ENCODE data around the gene TMEM266.

The TMEM266 gene

GRCh38 chr15:76163457-76164295, 103.9 kb downstream of the TMEM266 start:
- no peak for DNase-seq

- no peak for DNase-seq
These were observed 104.8 kb downstream of the TMEM266 start for GRCh38 chr15:76164602-76165001.

DNA sequence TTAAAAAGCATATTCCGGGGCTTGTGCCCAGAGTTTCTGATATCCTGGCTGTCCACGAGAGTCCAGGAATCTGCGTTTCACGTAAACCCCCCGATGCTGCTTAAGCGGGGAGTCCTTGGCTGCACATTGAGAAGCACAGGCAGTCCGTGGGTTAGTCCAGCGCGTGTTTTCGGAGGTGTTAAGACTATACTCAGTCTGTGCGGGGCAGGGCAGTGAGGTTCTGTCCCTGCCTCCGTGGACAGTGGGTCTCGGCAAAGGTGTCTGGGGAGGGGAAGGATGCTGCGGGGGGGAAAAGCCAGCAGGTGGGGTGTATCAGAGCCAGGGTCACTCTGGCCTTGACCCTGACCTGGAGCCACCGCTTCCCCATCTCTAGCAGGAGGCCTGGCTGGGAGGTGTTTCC, 106.2 kb downstream of the TMEM266 start:
- DNase-seq, result no peak

DNA sequence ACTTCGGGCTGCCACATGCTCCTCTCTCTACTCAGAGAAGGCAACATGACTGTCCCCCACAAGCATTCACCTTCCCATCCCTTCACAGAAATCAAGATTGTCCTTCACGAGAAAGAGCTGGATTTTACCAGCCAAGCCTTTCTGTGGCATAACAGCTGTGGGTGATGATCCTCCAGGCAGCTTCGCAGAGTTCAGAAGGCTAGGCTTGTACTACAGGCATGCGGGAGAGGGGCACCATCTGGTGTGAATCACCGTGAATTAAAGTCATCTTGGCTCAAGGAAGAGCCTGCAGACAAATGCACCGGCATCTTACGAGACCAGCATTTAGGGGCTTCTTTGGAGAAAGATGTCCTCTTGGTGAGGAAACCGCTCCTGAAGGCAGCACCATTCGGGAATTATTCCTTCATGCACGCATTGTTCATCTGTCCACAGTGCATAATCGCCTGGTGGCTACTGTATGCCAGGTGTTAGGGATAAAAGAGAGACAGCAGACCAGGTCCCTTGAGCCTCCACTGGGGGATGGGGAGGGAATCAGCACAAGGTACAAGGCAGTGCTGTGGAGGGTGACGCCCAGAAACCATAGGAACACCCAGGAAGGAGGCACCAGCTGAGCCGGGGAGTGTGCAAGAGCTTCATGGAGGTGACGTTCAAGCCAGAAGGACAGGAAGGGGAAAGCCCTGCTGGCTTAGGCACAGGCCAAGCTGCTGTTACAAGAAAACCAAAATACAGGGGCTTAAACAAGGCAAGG, 108.6 kb downstream of the TMEM266 start:
- DNase-seq, result no peak

DNA sequence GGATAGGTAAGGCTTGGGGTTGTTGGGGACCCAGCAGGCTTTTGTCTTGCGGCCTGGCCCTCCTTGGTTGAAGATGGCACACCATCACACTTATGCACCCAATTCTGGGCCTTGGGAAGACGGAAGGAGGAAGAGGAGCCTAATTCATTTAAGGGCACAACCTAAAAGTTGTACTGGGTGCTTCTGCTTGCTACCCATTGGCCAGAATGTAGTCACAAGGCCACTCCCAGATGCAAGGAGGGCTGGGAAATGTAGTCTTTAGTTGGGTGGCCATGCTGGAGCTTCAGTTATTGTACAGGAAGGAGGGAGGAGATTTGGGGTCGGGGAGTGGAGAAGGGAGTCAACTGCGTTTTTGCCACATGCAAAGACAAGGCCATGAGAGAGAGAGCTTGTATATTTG, 109.2 kb downstream of the TMEM266 start:
- DNase-seq, result no peak

DNA sequence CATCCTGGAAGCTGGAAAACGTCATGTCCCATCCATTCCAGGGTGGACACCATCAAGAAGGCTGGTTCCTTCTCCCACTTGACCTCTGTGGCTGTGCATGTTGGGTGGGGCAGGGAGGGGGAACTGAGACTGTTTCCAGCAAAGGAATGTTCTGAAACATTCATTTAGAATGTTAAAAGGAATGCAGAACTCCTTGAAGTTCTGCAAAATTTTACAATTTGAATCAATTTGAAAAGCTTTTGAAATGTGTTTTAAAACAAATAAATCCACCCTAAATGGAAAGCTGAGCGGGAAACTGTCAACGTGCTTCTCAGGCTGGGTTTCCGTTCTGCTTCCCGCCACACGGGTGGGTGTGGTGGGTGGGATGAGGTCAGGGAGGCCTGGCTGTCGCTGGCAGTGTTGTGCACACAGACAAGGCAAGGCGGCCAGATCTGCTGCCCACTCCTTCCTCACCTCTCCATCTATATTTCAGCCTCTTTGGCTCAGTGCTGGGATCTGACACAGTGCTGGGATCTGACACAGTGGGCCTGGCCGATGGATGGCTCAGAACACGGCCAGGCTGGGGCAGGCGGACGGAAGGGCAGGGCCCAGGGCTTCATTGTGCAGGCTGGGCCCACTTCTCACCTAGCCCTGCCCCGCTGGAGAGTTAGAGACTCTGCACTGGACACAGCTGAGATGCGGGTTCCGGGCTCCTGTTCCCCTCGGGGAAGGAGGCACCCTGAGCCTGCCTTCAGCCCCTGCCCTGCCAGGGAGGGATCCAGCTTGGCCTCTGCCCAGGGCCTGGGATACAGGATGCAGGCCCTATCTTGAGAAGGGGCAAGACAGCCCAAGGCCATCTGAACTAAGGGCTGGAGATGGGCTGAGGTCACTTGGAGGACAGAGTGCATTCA, 110.4 kb downstream of the TMEM266 start:
- no peak for DNase-seq

DNA sequence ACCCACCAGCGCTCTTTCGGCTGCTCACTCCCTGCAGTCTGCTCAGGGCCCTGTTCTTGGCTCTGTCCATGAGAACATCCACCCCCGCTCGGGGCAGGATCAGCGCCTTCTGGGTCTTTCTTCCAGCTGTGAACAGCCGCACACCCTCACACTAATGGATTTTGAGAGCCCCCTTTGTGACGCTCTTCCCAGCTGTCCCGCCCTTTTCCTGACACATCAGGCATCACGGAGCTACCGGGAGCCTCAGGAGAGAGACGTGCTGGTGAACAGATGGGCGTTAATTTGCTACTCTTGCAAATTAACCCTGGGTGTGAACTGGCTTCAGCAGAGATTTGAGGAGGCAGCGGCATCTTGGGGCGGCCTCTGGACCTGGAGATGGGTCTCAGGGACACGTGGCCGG, 113.0 kb downstream of the TMEM266 start:
- DNase-seq, result no peak

- no peak for DNase-seq
These were observed 113.6 kb downstream of the TMEM266 start for GRCh38 chr15:76173317-76173834.

- DNase-seq, result no peak
These were observed 114.9 kb downstream of the TMEM266 start for GRCh38 chr15:76174654-76175053.

DNA sequence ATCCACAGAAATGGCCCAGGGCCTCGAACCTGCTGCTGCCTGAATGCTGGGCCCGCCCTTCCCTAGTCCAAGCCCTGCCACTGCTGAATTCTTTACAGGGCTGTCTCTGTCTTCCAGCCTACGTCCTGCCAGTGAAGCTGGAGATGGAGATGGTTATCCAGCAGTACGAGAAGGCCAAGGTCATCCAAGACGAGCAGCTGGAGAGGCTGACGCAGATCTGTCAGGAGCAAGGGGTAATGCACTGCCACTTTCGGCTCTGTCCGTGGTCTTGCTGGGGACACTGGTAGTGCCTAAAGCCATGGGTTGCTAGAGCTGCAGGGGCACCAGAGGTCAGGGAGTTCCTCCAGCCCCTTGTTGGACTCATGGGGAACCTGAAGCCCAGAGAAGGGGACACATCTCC, 115.7 kb downstream of the TMEM266 start:
- DNase-seq, result no peak

DNA sequence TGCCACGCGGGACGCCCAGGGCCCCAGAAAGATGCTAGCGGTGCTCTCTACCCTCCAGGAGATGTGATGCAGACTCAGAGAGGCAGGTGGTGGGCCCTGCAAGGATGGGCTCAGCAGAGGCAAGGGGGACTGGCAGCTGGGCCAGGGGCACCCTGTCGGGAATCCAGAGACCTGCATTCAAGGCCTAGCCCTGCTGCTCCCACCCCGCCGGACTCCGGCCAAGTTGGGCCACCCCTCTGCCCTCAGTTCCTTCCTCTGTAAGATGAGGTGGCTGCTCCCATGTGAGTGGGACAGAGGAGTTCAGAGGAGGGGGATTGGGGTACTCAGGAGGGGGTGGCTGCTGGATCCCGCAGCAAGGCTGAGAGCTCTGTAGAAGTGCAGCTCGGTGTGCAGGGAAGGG, 116.3 kb downstream of the TMEM266 start:
- DNase-seq, result no peak

DNA sequence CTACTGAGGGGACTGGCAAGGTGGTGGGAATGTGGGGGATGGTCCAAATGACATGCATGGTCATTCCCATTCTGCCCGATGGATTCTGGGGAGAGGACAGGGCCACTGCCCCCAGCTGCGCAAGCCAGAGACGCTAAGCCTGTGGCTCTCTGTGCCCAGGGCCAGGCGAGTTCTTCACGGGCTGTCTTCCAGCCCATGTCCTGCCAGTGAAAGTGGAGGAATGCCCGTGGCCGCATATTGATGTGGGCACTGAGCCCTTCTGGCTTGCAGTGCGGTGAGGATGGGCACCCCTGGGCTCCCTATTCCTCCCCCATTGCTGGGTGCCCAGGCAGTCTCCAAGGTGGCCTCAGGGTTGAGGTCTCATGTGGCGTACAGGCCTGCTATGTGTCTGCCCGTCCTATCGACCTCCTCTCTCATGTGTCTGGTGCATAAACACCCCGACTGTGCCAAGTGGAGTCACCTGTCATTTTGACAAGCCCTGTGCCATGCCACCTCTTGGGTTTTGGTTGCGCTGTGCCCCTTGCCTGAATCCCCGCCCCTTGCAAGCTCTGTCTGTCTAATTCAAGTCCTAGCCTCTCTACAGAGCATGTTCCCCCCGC, 116.8 kb downstream of the TMEM266 start:
- no peak for DNase-seq

DNA sequence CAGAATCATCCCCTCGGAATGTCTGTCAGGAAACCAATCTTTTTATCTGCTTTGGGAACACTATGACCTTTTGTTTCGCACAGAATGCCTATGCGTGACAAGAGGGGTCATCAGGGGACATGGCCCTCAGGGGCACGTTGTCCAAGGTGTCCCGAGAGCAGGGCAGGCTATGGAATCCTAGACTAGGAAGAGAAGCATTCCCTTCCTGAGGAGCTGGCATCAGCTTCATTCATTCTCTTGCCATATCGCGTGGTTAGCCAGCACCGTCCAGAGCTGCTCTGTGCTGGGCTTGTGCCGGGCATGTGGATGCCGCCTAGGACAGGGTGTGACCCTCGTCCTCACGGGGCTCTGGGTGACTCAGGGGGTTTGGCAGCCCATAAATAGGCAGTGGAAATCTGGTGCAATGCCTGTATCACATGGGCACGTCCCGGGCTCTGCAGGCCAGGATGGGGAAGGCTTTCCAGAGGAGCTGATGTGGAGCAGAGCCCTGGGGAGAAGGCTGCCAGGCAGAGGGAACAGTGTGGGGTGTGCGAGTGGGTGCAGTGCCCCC, 117.8 kb downstream of the TMEM266 start:
- no peak for DNase-seq

GRCh38 chr15:76178296-76179000, 118.7 kb downstream of the TMEM266 start:
- DNase-seq, result no peak

DNA sequence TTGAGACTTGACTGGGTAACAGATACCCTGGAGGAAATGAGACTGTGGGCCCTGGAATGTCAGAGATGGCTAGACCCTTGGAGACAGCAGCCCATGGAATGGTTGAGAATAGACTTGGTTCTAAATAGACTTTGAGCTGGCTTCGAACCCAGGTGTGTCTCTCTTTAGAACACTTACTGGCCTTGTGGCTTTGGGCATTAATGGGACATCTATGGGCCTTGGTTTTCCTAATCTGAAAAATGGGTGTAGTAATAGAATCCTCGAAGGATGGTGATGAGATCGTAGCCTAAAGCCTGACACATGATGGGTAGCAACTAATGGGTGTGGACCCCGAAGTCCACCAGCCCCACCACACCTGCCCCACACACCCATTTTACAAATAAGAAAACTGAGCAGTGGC, 119.2 kb downstream of the TMEM266 start:
- DNase-seq, result no peak

- DNase-seq, result no peak
These were observed 120.5 kb downstream of the TMEM266 start for GRCh38 chr15:76180321-76180720.

GRCh38 chr15:76181705-76182107, 121.9 kb downstream of the TMEM266 start:
- no peak for DNase-seq

- DNase-seq, result no peak
These were observed 124.3 kb downstream of the TMEM266 start for GRCh38 chr15:76183930-76184649.

GRCh38 chr15:76184650-76185035, 124.9 kb downstream of the TMEM266 start:
- DNase-seq, result no peak

DNA sequence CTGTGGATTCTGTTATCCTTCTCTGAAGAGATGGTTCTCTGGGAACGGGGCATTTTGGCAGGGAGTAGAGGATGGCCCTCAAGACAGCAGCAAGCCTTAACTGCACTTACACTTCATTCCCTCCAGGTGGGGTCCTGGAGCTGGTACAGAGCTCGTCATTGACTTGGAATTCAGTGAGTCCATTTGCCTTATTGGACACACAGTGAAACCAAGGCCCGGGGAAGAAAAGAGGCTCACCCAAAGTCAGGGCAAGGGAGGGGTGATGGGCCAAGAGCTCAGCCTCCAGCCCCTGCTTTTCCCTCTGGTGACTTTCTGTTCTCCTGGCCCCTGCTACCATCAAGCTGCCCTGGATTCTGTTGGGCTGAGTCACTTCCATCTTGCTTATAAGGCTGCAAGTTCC, 125.9 kb downstream of the TMEM266 start:
- DNase-seq, result no peak

DNA sequence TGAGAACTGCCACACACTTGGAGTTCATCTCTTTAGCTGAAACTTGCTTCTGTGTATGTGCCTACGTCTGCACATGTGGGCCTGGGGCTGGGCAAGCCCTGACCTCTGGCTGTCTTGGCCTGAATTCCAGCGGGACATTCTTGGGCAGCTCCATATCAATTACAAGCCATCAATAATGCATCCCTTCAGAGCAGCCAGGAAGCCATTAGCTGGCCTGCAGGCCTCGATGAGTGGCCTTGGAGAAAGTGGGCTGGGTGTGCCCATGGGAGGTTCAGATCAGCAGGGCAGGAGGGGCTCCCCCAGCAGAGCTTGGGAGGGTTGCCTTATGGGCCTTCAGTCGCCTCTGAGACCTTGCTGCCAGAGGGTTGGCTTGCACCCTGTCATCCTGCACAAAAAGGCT, 127.4 kb downstream of the TMEM266 start:
- no peak for DNase-seq

All from NCI-H1092 (cell line).